CD4-positive, alpha-beta T cell treated with Interleukin-4 for 4 hours (primary cell): ENCODE data around the gene WIPI1.
"Not testable (repeated sequence)": the region's sequence is repeated elsewhere in the genome, so short reads cannot be mapped to it uniquely, and the experiment has no call there.

ENCODE experiments used
- DNase-seq: peaks from one replicate; pipeline ENCODE4 v3.0.0-alpha.2; 2020

The WIPI1 gene

GRCh38 chr17:68383443-68384321, 73.6 kb downstream of the WIPI1 start:
- DNase-seq: peak; percentile 25

GRCh38 chr17:68383120-68383442, 74.2 kb downstream of the WIPI1 start:
- DNase-seq: no peak

DNA sequence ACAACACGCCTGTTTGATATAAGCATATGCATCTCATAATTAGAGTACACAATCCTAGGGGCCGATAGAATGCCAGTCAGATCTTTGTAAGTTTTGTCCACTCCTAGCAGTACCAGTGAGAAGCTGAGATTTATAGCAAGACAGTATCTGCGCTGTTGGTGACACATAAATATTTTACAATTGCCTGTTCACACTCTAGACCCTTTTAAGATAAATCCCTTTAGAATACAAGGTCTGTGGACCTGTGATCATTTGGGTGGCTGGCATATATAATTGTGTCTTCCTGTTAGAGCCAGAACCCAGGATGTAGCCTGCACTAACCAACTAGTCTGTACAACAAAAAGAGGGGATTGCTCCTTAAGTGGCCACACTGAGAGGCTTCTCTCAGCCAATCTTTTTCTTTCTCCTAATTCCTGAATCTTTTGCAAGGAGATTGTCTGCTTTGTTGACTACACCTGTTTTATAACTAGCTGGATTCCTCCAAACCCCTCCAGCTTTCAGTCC, 74.7 kb downstream of the WIPI1 start:
- no peak for DNase-seq

DNA sequence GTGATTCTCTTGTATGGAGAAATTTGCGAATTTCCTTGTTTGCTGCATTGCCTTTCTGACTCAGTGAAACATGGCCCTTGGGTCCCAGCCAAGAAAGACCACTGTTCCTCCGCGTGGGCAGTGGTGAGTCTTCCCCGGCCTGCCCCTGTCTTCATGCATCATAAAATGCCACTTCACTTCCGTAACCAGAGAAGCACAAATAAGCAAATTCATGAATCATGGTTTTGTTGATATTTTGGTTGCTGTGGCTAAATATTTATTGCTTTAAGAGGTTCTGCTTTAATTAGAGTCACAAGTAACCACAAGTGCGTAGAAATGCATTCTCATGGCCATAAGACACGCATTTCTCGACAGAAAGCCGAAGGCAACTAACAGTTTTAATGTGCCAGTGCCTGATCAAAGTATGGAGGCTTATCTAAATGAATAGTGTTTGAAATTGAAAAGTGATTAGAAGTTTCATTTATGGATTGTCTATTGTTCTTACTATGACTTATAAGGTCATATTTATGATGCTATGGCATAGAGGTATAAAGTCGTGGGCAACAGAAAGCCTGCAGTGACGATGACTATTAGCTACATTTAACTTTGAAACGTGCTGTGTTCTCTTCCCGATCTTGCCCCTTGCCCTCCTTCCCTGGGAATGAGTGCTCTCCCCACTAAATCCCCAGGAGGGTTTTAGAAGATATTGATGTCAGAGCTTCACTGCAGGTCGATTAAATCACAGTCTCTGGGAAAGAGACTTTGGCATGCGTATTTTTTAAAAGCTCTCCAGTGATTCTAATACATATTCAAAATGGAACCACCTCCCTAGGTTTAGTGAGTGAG, 76.0 kb downstream of the WIPI1 start:
- no peak for DNase-seq

- no peak for DNase-seq
These were observed 77.3 kb downstream of the WIPI1 start for GRCh38 chr17:68379692-68380677.

DNA sequence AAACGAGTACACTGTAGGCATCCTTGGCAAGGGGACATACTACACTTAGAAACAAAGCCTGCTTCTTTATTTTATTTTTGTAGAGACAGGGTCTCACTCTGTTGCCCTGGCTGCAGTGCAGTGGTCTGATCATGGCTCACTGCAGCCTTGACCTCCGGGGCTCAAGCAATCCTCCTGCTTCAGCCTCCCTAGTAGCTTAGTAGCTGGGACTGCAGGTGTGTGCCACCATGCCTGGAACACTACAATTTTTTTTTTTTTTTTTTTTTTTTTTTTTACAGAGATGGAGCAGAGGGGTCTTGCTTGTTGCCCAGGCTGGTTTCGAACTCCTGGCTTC, 78.2 kb downstream of the WIPI1 start:
- no peak for DNase-seq

DNA sequence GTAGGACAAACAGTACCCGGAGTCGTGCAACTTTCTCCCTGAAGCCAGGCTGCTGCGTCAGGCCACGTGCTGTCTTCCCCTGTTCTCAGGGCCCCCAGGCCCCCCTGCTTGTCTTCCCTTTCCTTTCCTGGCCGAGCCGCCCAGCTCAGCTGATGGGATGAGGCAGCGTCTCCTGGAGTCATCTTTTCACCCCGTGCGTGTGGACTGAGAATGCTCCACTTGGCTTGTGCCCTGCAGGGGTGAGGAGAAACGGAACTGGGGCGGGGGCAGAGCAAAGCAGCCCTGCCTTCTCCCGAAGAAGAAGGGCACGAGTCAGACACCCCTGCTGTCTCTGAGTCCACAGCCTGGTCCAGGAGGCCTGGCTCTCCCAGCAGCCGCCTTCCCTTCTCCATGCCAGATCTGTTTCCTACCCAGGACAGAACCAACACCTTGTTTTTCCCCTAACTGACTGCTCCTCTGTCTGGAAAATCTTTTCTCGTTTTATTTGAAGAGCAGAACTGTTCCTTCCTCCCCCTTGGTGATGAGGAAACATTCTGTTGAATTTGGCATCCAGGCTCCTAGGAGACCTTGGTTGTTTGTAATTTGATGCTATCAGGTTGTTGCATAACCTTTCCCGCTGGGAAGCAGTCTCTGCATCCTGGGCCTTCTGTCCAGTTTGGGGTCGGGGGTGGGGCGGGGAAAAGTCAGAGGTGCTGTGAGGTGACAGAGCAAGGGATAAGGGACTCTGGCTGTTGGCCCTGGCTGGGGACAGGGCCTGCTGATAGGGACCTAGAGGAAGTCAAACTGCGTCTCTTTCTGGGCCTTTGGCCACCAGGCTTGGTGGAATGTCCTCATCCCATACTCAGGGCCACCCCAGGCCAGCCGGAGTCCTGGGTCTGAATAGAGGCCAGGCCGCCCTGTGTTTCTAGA, 78.8 kb downstream of the WIPI1 start:
- no peak for DNase-seq

- DNase-seq: no peak
These were observed 79.5 kb downstream of the WIPI1 start for GRCh38 chr17:68377771-68378267.

- not testable (repeated sequence) for DNase-seq
These were observed 81.1 kb downstream of the WIPI1 start for GRCh38 chr17:68376178-68376577.

DNA sequence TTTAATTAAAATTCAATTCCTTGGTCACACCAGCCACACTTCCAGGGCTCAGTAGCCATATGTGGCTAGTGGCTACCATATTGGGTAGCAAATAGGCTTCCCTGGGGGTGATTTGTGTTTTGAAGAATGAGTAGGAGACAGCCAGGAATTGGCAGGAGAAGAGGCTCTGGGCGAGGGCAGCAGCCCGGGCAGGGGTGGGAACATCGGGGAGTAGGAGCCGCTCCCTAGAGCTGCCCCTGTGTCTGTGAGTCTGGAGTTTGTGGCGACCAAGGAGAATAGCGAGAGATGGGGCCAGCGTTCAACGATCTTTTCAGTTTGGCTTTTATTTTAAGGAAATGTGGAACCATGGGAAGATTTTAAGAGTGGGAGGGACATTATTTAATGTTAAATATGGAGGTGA, 81.7 kb downstream of the WIPI1 start:
- DNase-seq: no peak
